Ovary (tissue), 3 donors: Measurements from ENCODE around the gene PTPRG.

Source experiments
- CTCF ChIP-seq, 3 donors: fragments of 450-650 bp in 2 of 3; fragments of 200-600 bp in 1 of 3; IDR thresholded peaks; one replicate each; pipeline versions ENCODE4 v1.5.1 to v1.8.0; 2016 to 2022; ENCODE audit warnings: antibody characterized with exemption in 3 of 3, mild to moderate bottlenecking in 1 of 3
- POLR2A ChIP-seq: fragments of 450-650 bp; IDR thresholded peaks from one replicate; pipeline ENCODE4 v1.6.1; 2017; ENCODE audit warnings: antibody characterized with exemption, mild to moderate bottlenecking, moderate library complexity
- donor health status: DM: no; HTN: no; CAD: no.

GRCh38 chr3:62027241-62027640, 465.9 kb downstream of the PTPRG start:
- TF ChIP-seq CTCF (IDR thresholded peaks at IDR 0.05) (no peak), POLR2A (no peak)
